Effector memory CD4-positive, alpha-beta T cell (primary cell): Measurements from ENCODE around the gene ROR2.

Source experiments
- DNase-seq, 3 donors: peaks; one replicate each; pipeline ENCODE4 v3.0.0-alpha.2; 2020
- H3K27ac ChIP-seq: 2 replicates; pipeline ENCODE4 v1.7.0; 2013; ENCODE audit warnings: mild to moderate bottlenecking, low read length, moderate library complexity; ENCODE audit not compliant: insufficient read depth, poor library complexity, severe bottlenecking
- H3K27me3 ChIP-seq: replicated peaks from 2 replicates; pipeline ENCODE4 v1.7.0; 2013; ENCODE audit warnings: mild to moderate bottlenecking, low read length; ENCODE audit not compliant: insufficient read depth, control insufficient read depth, poor library complexity, severe bottlenecking
- H3K36me3 ChIP-seq: 2 replicates; pipeline ENCODE4 v1.7.0; 2013; ENCODE audit warnings: mild to moderate bottlenecking, low read length, moderate library complexity; ENCODE audit not compliant: control insufficient read depth, insufficient read depth
- H3K4me1 ChIP-seq: 2 replicates; pipeline ENCODE4 v1.7.0; 2013; ENCODE audit warnings: low read length, mild to moderate bottlenecking; ENCODE audit not compliant: control insufficient read depth, insufficient read depth, poor library complexity, severe bottlenecking
- H3K4me3 ChIP-seq: 2 replicates; pipeline ENCODE4 v1.7.0; 2013; ENCODE audit warnings: low read length, low read depth, mild to moderate bottlenecking; ENCODE audit not compliant: insufficient read depth, poor library complexity, severe bottlenecking
- H3K9me3 ChIP-seq: 2 replicates; pipeline ENCODE4 v1.7.0; 2013; ENCODE audit warnings: mild to moderate bottlenecking, low read length, moderate library complexity; ENCODE audit not compliant: control insufficient read depth

ROR2 gene

DNA sequence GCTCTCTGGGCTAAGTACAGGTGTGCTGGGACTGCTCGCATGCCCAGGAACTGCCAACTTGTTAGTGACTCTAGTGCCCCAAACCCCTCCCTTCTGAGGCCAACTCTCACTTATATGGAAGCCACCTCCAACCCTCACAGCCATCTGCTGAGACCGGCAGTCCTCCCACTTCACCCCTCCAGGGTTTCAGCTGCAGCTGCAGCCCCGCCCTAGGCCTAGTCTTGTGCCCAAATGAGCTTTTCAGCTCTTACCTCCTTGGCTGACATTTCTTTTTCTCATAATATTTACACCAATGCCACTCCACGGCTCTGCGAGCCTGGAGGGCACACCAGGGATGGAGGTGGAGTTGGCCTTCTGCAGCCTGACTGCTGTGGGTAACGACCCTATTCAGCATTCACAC is 166.6 kb downstream of the ROR2 start:
- DNase-seq, result no peak
- no peaks in the 10 kb centered on the region for H3K9me3 ChIP-seq
- no peaks in the 10 kb centered on the region for H3K36me3 ChIP-seq
- no peak overlapping the region for H3K27ac ChIP-seq
- no peaks in the 10 kb centered on the region for H3K4me1 ChIP-seq
- no peaks in the 10 kb centered on the region for H3K27me3 ChIP-seq
- H3K4me3 ChIP-seq, result no peak overlapping the region

DNA sequence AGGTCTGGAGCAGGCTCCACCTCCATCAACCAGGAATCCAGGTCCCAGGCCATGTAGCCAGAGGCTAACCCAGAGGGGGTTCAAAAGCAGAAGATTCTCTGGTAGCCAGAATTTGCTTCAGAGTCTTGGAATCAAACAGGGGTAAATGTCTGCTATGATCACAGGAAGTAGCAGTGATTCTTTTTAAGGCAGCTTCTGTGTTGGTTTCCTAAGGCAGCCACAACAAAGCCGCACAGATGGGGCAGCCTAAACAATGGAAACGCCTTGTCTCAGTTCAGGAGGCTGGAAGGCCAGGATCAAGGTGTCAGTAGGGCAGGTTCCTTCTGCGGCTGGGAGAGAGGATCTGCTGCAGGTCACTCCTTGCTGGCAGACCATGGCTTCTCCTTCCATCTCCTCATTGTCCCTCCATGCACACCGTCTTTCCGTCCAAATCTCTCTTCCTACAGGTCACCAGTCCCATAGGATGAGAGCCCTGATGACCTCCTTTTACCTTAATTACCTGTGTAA is 167.3 kb downstream of the ROR2 start:
- Histone ChIP-seq H3K36me3 (no peaks in the 10 kb centered on the region), H3K9me3 (no peaks in the 10 kb centered on the region), H3K27me3 (no peaks in the 10 kb centered on the region), H3K27ac (no peak overlapping the region), H3K4me3 (no peak overlapping the region), H3K4me1 (no peaks in the 10 kb centered on the region)
- no peak for DNase-seq

DNA sequence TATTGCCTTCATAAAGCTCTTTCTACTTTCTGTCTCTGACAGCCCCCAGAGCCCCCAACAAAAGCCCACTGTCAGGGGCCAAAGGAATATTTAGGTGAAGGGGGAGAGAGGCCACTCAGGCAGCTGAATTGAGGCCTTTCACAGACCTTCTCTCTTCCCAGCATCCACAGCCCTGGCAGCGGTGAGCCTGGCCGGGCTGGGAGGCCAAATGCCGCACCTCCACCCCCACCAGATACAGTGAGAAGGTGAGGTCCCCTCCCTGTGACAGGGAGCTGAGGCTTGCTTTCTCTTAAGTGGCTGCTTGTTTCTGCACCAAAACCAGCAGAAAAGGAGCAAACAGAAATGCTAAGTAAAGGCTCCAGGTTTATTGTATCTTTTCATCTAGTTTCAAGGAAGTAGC is 168.1 kb downstream of the ROR2 start:
- no peaks in the 10 kb centered on the region for H3K9me3 ChIP-seq
- H3K4me3 ChIP-seq, result no peak overlapping the region
- no peaks in the 10 kb centered on the region for H3K4me1 ChIP-seq
- DNase-seq, result no peak
- no peaks in the 10 kb centered on the region for H3K36me3 ChIP-seq
- H3K27ac ChIP-seq, result no peak overlapping the region
- H3K27me3 ChIP-seq, result no peaks in the 10 kb centered on the region

DNA sequence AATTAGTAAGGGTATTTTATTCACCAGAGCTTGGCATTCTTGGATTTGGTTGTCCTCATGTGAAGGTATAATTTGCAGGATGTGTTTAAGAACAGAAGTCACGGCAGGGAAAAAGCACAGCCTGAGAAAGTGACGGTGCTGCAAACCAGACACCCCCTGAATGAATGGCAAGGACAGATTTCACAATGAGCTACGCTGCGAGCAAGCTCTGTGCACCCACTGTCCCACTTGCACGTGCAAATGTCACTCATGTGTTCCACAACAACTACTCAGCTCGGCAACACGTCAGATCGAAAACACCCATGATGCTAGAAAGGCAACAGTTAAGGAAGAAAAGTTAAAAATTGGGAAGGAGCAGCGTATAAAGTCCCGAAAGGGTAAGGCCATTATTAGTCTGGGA is 168.9 kb downstream of the ROR2 start:
- Histone ChIP-seq H3K4me3 (no peak overlapping the region), H3K27me3 (no peaks in the 10 kb centered on the region), H3K9me3 (no peaks in the 10 kb centered on the region), H3K4me1 (no peaks in the 10 kb centered on the region), H3K36me3 (no peaks in the 10 kb centered on the region), H3K27ac (no peak overlapping the region)
- no peak for DNase-seq

DNA sequence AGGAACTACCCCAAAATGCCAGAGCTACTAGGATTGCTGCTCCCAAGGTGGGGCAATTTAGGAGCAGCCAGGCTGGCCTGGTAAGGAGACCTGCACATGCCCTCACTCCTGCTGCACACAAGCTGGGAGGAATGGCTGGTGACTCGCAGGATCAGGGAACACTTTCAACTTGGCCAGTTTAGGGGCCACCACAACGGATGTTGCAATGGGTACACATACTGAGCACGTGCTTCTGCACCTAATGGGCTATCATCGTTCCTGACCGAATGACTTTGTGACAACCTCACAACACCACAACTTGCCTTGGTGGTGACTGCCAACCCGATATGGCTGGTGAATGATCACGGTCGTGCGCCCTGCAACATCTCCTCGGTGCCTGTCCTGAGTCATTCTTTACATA is 172.0 kb downstream of the ROR2 start:
- Histone ChIP-seq H3K4me3 (no peak overlapping the region), H3K27me3 (no peaks in the 10 kb centered on the region), H3K4me1 (no peaks in the 10 kb centered on the region), H3K27ac (no peak overlapping the region), H3K36me3 (no peaks in the 10 kb centered on the region), H3K9me3 (no peaks in the 10 kb centered on the region)
- DNase-seq, result no peak

DNA sequence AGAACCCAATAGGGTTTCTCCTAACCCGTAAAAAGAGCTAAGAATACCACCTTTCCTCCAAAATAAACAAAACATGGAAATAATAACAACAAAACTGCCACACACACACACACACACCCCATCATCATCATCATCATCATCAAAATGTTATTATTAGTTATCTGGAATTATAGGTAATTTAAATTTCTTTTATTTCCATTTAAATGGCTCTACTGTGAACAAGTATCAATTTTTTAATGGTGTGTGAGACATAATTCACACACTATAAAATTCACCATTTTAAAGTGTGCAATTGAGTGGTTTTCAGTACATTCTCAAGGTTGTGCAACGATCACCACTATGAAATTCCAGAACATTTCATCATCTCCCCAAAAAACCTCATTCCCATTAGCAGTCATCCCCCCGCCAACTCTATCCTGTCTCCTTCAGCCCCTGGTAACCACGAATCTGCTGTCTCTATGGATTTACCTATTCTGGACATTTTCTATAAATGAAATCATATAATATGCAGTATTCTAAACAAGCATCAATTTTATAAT is 172.7 kb downstream of the ROR2 start:
- Histone ChIP-seq H3K4me1 (no peaks in the 10 kb centered on the region), H3K27ac (no peak overlapping the region), H3K4me3 (no peak overlapping the region), H3K27me3 (no peaks in the 10 kb centered on the region), H3K36me3 (no peaks in the 10 kb centered on the region), H3K9me3 (no peaks in the 10 kb centered on the region)
- DNase-seq, result no peak

DNA sequence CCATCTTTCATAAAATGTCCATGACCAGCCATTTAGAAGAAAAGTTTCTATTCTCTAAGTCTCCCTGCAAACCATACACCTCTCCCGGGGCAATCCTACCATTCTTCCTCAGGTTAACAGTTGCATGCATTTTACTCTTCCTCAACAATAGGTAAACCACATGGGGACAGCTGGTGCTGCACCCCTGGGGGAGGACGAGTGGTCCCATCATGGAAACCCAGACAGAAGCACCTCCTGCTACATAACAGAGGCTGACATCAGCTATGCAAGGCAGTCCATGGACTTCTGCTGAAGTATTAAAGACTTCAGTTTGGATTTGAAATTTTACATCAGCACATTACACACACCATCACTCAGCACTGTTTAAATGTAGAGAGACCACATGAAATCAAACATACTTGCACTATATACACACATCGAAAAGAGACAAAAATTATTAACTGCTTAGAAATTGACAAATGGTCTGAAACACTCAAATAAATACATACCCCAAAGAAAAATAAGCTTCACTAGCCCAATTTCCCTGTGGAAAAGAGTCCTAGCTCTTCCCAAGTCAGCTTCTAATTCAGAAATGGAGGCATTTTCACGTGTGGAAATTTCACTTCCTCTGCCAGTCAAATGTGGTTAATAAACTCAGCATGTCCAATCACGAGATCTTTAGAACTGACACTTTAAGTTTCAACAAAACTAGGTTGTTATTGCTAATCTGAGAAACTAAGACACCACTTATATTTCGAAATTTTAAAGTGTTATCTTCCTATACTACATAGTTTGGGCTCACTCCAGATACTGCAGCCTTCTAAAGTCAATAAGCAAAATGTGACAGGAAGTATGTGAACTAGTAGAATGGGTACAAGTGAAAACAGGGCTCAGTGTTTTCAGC is 173.4 kb downstream of the ROR2 start:
- Histone ChIP-seq H3K36me3 (no peaks in the 10 kb centered on the region), H3K4me1 (no peaks in the 10 kb centered on the region), H3K27ac (no peak overlapping the region), H3K9me3 (no peaks in the 10 kb centered on the region), H3K27me3 (no peaks in the 10 kb centered on the region), H3K4me3 (no peak overlapping the region)
- no peak for DNase-seq

DNA sequence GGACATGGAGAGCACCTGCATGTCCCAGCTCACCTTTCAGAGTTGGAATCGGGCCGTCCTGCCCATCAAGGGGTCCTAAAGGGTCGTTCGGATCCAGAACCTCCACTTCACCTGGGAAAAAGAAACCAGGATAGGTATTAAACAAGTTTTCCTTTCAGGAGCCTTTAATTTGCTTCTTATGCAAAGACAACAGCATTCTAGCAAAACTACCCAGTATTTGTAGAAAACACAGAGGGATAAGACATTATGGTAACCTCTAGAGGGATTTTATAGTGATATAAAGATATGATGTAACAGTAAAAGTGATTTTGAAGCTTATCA is 174.4 kb downstream of the ROR2 start:
- no peaks in the 10 kb centered on the region for H3K36me3 ChIP-seq
- no peaks in the 10 kb centered on the region for H3K4me1 ChIP-seq
- no peaks in the 10 kb centered on the region for H3K9me3 ChIP-seq
- H3K4me3 ChIP-seq, result no peak overlapping the region
- no peak overlapping the region for H3K27ac ChIP-seq
- no peak for DNase-seq
- H3K27me3 ChIP-seq, result no peaks in the 10 kb centered on the region

DNA sequence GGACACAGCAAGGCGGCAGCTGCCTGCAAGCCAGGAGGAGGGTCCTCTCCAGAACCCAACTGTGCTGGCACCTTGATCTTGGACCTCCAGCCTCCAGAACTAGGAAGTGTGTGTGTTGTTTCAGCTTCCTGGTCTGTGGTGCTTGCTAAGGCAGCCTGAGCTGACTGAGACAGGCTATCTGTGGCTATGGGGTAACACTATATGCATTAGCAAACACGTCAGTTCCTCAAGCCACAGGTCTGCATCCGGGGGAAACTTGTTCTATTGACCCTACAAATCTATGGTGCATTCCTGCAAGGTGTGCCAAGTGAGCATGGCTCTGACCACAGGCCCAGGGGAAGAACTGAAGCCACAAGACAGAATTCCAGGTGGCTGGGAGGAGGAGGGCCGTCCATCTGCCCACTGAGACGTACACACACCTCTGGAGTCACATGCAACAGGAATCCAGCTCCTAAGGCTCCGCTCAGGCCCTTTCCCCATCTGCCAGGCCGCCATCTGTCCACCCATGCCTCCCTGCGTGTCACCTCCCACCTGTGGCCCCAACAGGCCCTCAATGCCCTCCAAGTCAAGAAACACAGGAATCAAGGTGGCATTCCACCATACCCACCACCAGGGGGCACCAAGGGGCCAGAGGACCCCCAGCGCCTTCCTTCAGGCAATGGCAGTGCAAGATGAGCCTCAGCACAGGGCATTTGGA is 174.9 kb downstream of the ROR2 start:
- DNase-seq, result peak; percentile 24 to 52 (median 46)
- Histone ChIP-seq H3K9me3 (no peaks in the 10 kb centered on the region), H3K27me3 (no peaks in the 10 kb centered on the region), H3K4me1 (no peaks in the 10 kb centered on the region), H3K27ac (no peak overlapping the region), H3K4me3 (no peak overlapping the region), H3K36me3 (no peaks in the 10 kb centered on the region)

DNA sequence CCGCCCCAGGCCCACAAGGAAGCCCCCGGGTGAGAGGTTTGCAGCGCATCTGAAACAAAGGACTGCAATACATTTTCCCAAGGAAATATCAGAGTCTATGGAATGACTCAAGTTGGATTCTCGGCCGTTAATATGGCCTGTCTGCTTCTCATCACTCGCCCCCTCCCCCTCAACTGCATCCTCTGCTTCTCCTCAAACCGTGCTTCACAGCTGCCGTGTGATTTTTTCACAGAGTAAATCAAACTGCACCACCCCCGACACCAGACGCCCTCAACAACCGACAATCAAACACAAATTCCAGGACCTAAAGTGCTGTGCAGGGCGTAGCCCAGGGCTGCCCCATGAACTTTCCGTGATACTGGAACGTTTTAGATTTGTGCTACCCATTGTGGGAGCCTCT is 176.9 kb downstream of the ROR2 start:
- Histone ChIP-seq H3K4me1 (no peaks in the 10 kb centered on the region), H3K4me3 (no peak overlapping the region), H3K9me3 (no peaks in the 10 kb centered on the region), H3K27ac (no peak overlapping the region), H3K27me3 (no peaks in the 10 kb centered on the region), H3K36me3 (no peaks in the 10 kb centered on the region)
- no peak for DNase-seq
